ENCODE measurements around the gene KAT6B. TPM values are rescaled to one million over a fixed set of nuclear protein-coding genes. Genes with fewer than 3 reads are reported as not detected.
"Not testable (repeated sequence)": the region's sequence is repeated elsewhere in the genome, so short reads cannot be mapped to it uniquely, and the experiment has no call there.

The KAT6B gene
- polyA plus RNA-seq: 1 to 10 TPM; 4.7 to 6.7 TPM

DNA sequence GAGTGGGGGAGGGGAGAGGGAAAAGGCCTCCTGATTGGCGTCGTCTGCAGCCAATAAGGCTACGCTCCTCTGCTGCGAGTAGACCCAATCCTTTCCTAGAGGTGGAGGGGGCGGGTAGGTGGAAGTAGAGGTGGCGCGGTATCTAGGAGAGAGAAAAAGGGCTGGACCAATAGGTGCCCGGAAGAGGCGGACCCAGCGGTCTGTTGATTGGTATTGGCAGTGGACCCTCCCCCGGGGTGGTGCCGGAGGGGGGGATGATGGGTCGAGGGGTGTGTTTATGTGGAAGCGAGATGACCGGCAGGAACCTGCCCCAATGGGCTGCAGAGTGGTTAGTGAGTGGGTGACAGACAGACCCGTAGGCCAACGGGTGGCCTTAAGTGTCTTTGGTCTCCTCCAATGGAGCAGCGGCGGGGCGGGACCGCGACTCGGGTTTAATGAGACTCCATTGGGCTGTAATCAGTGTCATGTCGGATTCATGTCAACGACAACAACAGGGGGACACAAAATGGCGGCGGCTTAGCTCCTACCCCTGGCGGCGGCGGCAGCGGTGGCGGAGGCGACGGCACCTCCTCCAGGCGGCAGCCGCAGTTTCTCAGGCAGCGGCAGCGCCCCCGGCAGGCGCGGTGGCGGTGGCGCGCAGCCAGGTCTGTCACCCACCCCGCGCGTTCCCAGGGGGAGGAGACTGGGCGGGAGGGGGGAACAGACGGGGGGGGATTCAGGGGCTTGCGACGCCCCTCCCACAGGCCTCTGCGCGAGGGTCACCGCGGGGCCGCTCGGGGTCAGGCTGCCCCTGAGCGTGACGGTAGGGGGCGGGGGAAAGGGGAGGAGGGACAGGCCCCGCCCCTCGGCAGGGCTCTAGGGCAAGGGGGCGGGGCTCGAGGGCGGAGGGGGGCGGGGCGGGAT lies at the start of gene KAT6B:
KAT6B (plus strand) TSS at position 459 of the 903 bp plus-strand sequence. CDS start 16,258 bp downstream, outside the sequence.
- WGBS, 2 donors: 0 to 1% methylated on average over 56 to 65 of the region's 67 CpGs
- Histone ChIP-seq H3K9me3 (ENCODE audit: control insufficient read depth in 2 of 2, insufficient read depth in 1 of 2, low read depth in 1 of 2, low read length in 1 of 2) (no peaks in the 10 kb centered on the region), H3K27me3 (ENCODE audit: control insufficient read depth in 1 of 2, insufficient read depth in 2 of 2, low read length in 2 of 2) (no peaks in the 10 kb centered on the region), H3K4me3 (ENCODE audit: low read depth in 1 of 2, low read length in 2 of 2) (peak within 1 kb of the TSS; percentile 66 to 97), H3K27ac (ENCODE audit: low read depth in 2 of 2, low read length in 1 of 2) (peak within 1 kb of the TSS; percentile 95 to 100), H3K4me1 (ENCODE audit: control insufficient read depth in 2 of 2, insufficient read depth in 2 of 2, low read length in 1 of 2) (peaks cover 0 to 5% of the 10 kb centered on the region in 2 donors), H3K36me3 (ENCODE audit: control insufficient read depth in 2 of 2, insufficient read depth in 2 of 2, low read length in 1 of 2) (no peaks in the 10 kb centered on the region)

- peaks cover 0 to 5% of the 10 kb centered on the region in 2 donors for H3K4me1 ChIP-seq (ENCODE audit: control insufficient read depth in 2 of 2, insufficient read depth in 2 of 2, low read length in 1 of 2)
- H3K4me3 ChIP-seq (ENCODE audit: low read depth in 1 of 2, low read length in 2 of 2): no peak overlapping the region
- no peaks in the 10 kb centered on the region for H3K27me3 ChIP-seq (ENCODE audit: control insufficient read depth in 1 of 2, insufficient read depth in 2 of 2, low read length in 2 of 2)
- no peak overlapping the region for H3K27ac ChIP-seq (ENCODE audit: low read depth in 2 of 2, low read length in 1 of 2)
- 64 to 71% methylated on average over 12 of the region's 12 CpGs for WGBS, 2 donors
- H3K9me3 ChIP-seq (ENCODE audit: control insufficient read depth in 2 of 2, insufficient read depth in 1 of 2, low read depth in 1 of 2, low read length in 1 of 2): no peaks in the 10 kb centered on the region
- H3K36me3 ChIP-seq (ENCODE audit: control insufficient read depth in 2 of 2, insufficient read depth in 2 of 2, low read length in 1 of 2): no peaks in the 10 kb centered on the region
Observed at GRCh38 chr10:74778436-74779094, 47.8 kb upstream of the KAT6B start.

- H3K4me1 ChIP-seq (ENCODE audit: control insufficient read depth in 2 of 2, insufficient read depth in 2 of 2, low read length in 1 of 2); H3K9me3 ChIP-seq (ENCODE audit: control insufficient read depth in 2 of 2, insufficient read depth in 1 of 2, low read depth in 1 of 2, low read length in 1 of 2); H3K4me3 ChIP-seq (ENCODE audit: low read depth in 1 of 2, low read length in 2 of 2); H3K36me3 ChIP-seq (ENCODE audit: control insufficient read depth in 2 of 2, insufficient read depth in 2 of 2, low read length in 1 of 2); H3K27ac ChIP-seq (ENCODE audit: low read depth in 2 of 2, low read length in 1 of 2); H3K27me3 ChIP-seq (ENCODE audit: control insufficient read depth in 1 of 2, insufficient read depth in 2 of 2, low read length in 2 of 2): not testable (repeated sequence)
- 93 to 98% methylated on average over 4 of the region's 4 CpGs for WGBS, 2 donors
Observed at GRCh38 chr10:74781870-74782269, 44.5 kb upstream of the KAT6B start.

GRCh38 chr10:74784462-74784861 lies 41.9 kb upstream of the KAT6B start:
- H3K9me3 ChIP-seq (ENCODE audit: control insufficient read depth in 2 of 2, insufficient read depth in 1 of 2, low read depth in 1 of 2, low read length in 1 of 2): no peaks in the 10 kb centered on the region
- H3K27ac ChIP-seq (ENCODE audit: low read depth in 2 of 2, low read length in 1 of 2): no peak overlapping the region
- H3K4me3 ChIP-seq (ENCODE audit: low read depth in 1 of 2, low read length in 2 of 2): no peak overlapping the region
- H3K36me3 ChIP-seq (ENCODE audit: control insufficient read depth in 2 of 2, insufficient read depth in 2 of 2, low read length in 1 of 2): no peaks in the 10 kb centered on the region
- 82 to 89% methylated on average over 1 of the region's 1 CpG for WGBS, 2 donors
- H3K4me1 ChIP-seq (ENCODE audit: control insufficient read depth in 2 of 2, insufficient read depth in 2 of 2, low read length in 1 of 2): peaks cover 0 to 3% of the 10 kb centered on the region in 2 donors
- no peaks in the 10 kb centered on the region for H3K27me3 ChIP-seq (ENCODE audit: control insufficient read depth in 1 of 2, insufficient read depth in 2 of 2, low read length in 2 of 2)

DNA sequence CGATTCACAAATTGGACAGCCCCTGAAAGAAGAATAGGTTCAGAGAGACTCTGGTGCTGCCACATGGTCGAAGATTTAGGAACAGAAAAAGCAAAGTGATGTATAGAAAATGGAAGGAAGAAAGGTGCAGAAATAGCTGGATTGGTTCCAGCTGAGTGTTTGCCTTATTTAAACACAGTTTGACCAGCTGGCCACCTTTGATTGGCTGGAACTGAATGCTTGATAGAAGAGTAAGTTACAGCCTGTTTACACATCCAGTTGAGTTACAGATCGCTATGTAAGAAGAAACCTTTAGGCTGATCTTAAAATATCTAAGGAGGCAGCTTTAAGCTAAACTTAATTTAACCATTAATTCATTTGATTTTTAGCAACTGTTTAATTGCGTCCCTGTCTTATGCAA lies 40.3 kb upstream of the KAT6B start:
- Histone ChIP-seq H3K4me3 (ENCODE audit: low read depth in 1 of 2, low read length in 2 of 2) (no peak overlapping the region), H3K9me3 (ENCODE audit: control insufficient read depth in 2 of 2, insufficient read depth in 1 of 2, low read depth in 1 of 2, low read length in 1 of 2) (no peaks in the 10 kb centered on the region), H3K27ac (ENCODE audit: low read depth in 2 of 2, low read length in 1 of 2) (no peak overlapping the region), H3K27me3 (ENCODE audit: control insufficient read depth in 1 of 2, insufficient read depth in 2 of 2, low read length in 2 of 2) (no peaks in the 10 kb centered on the region), H3K4me1 (ENCODE audit: control insufficient read depth in 2 of 2, insufficient read depth in 2 of 2, low read length in 1 of 2) (no peaks in the 10 kb centered on the region), H3K36me3 (ENCODE audit: control insufficient read depth in 2 of 2, insufficient read depth in 2 of 2, low read length in 1 of 2) (no peaks in the 10 kb centered on the region)
- 85 to 86% methylated on average over 4 of the region's 4 CpGs for WGBS, 2 donors

DNA sequence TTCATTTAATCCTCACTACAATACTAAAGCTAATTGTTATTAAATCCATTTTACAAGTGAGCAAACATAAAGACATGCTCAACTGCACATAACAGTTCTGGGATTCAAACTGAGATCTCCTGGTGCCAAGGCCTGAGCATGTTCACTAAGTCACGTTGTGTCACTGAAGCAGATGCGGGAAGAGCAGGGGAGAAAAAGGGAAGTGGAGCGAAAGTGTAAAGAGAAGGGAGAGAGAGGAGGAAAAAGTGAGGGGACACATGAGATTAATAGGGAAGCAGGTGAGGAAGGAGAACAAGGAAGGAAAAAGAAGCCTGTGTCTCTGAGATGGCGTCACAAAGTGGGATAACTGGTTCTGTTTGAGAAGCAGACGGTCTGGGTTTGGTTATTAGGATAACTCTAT lies 38.9 kb upstream of the KAT6B start:
- Histone ChIP-seq H3K4me3 (ENCODE audit: low read depth in 1 of 2, low read length in 2 of 2) (no peak overlapping the region), H3K27ac (ENCODE audit: low read depth in 2 of 2, low read length in 1 of 2) (no peak overlapping the region), H3K27me3 (ENCODE audit: control insufficient read depth in 1 of 2, insufficient read depth in 2 of 2, low read length in 2 of 2) (no peaks in the 10 kb centered on the region), H3K4me1 (ENCODE audit: control insufficient read depth in 2 of 2, insufficient read depth in 2 of 2, low read length in 1 of 2) (no peaks in the 10 kb centered on the region), H3K9me3 (ENCODE audit: control insufficient read depth in 2 of 2, insufficient read depth in 1 of 2, low read depth in 1 of 2, low read length in 1 of 2) (no peaks in the 10 kb centered on the region), H3K36me3 (ENCODE audit: control insufficient read depth in 2 of 2, insufficient read depth in 2 of 2, low read length in 1 of 2) (no peaks in the 10 kb centered on the region)
- WGBS, 2 donors: 75 to 83% methylated on average over 5 of the region's 5 CpGs

GRCh38 chr10:74791979-74792378 lies 34.4 kb upstream of the KAT6B start:
- not testable (repeated sequence) for H3K27ac ChIP-seq (ENCODE audit: low read depth in 2 of 2, low read length in 1 of 2); H3K36me3 ChIP-seq (ENCODE audit: control insufficient read depth in 2 of 2, insufficient read depth in 2 of 2, low read length in 1 of 2); H3K9me3 ChIP-seq (ENCODE audit: control insufficient read depth in 2 of 2, insufficient read depth in 1 of 2, low read depth in 1 of 2, low read length in 1 of 2); H3K4me3 ChIP-seq (ENCODE audit: low read depth in 1 of 2, low read length in 2 of 2); H3K4me1 ChIP-seq (ENCODE audit: control insufficient read depth in 2 of 2, insufficient read depth in 2 of 2, low read length in 1 of 2); H3K27me3 ChIP-seq (ENCODE audit: control insufficient read depth in 1 of 2, insufficient read depth in 2 of 2, low read length in 2 of 2)
- WGBS, 2 donors: 93 to 95% methylated on average over 5 of the region's 5 CpGs

DNA sequence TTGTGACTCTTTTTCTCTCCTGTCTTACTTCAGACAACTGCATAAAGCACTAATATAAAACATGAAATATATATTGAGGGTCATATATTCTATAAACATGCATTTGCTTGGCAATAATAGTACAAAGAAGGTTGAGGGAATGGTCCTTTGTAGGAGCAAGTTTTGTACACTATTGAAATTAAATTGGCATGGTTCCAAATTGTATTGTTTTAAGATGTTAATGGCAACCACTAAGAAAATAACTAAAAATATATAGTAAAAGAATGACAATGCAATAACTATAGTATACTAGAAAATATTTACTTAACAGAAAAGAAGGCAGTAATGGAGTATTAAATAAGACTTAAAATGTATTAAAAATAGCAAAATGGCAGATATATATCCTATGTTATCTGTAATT lies 33.7 kb upstream of the KAT6B start:
- H3K4me1 ChIP-seq (ENCODE audit: control insufficient read depth in 2 of 2, insufficient read depth in 2 of 2, low read length in 1 of 2): no peaks in the 10 kb centered on the region
- H3K27me3 ChIP-seq (ENCODE audit: control insufficient read depth in 1 of 2, insufficient read depth in 2 of 2, low read length in 2 of 2): no peaks in the 10 kb centered on the region
- no peak overlapping the region for H3K27ac ChIP-seq (ENCODE audit: low read depth in 2 of 2, low read length in 1 of 2)
- H3K4me3 ChIP-seq (ENCODE audit: low read depth in 1 of 2, low read length in 2 of 2): no peak overlapping the region
- no peaks in the 10 kb centered on the region for H3K36me3 ChIP-seq (ENCODE audit: control insufficient read depth in 2 of 2, insufficient read depth in 2 of 2, low read length in 1 of 2)
- H3K9me3 ChIP-seq (ENCODE audit: control insufficient read depth in 2 of 2, insufficient read depth in 1 of 2, low read depth in 1 of 2, low read length in 1 of 2): no peaks in the 10 kb centered on the region

GRCh38 chr10:74793240-74793639 lies 33.2 kb upstream of the KAT6B start:
- not testable (repeated sequence) for H3K27ac ChIP-seq (ENCODE audit: low read depth in 2 of 2, low read length in 1 of 2); H3K36me3 ChIP-seq (ENCODE audit: control insufficient read depth in 2 of 2, insufficient read depth in 2 of 2, low read length in 1 of 2); H3K27me3 ChIP-seq (ENCODE audit: control insufficient read depth in 1 of 2, insufficient read depth in 2 of 2, low read length in 2 of 2); H3K4me1 ChIP-seq (ENCODE audit: control insufficient read depth in 2 of 2, insufficient read depth in 2 of 2, low read length in 1 of 2); H3K9me3 ChIP-seq (ENCODE audit: control insufficient read depth in 2 of 2, insufficient read depth in 1 of 2, low read depth in 1 of 2, low read length in 1 of 2); H3K4me3 ChIP-seq (ENCODE audit: low read depth in 1 of 2, low read length in 2 of 2)
- 100% methylated on average over 1 of the region's 1 CpG for WGBS, 2 donors

DNA sequence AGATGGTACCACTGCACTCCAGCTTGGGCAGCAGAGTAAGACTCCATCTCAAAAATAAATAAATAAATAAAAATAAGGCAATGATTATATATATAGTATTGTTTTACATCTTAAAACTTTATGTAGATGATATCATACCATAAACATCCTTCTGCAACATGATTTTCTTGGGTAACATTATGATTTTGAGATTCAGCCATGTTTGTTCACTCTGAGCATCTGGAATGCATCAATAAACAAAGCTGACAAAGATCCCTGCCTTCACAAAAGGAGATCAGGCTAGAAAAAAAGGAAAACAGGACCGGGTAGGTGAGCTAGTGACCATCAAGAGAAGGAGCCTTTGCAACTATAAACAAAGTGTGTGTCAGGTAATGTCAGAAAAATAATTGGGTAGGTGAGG lies 31.9 kb upstream of the KAT6B start:
- Histone ChIP-seq H3K36me3 (ENCODE audit: control insufficient read depth in 2 of 2, insufficient read depth in 2 of 2, low read length in 1 of 2) (no peaks in the 10 kb centered on the region), H3K27ac (ENCODE audit: low read depth in 2 of 2, low read length in 1 of 2) (no peak overlapping the region), H3K9me3 (ENCODE audit: control insufficient read depth in 2 of 2, insufficient read depth in 1 of 2, low read depth in 1 of 2, low read length in 1 of 2) (no peaks in the 10 kb centered on the region), H3K27me3 (ENCODE audit: control insufficient read depth in 1 of 2, insufficient read depth in 2 of 2, low read length in 2 of 2) (no peaks in the 10 kb centered on the region), H3K4me1 (ENCODE audit: control insufficient read depth in 2 of 2, insufficient read depth in 2 of 2, low read length in 1 of 2) (no peaks in the 10 kb centered on the region), H3K4me3 (ENCODE audit: low read depth in 1 of 2, low read length in 2 of 2) (no peak overlapping the region)
- 60 to 67% methylated on average over 1 of the region's 1 CpG for WGBS, 2 donors
